Globus pallidus (tissue), 1 donor: ENCODE measurements around the gene BCKDHA.
"Not testable (repeated sequence)": the region's sequence is repeated elsewhere in the genome, so short reads cannot be mapped to it uniquely, and the experiment has no call there.

Experiments used
- DNase-seq: peaks from one replicate; pipeline ENCODE4 v3.0.0-alpha.2; 2015; ENCODE audit warnings: low spot score

The BCKDHA gene

DNA sequence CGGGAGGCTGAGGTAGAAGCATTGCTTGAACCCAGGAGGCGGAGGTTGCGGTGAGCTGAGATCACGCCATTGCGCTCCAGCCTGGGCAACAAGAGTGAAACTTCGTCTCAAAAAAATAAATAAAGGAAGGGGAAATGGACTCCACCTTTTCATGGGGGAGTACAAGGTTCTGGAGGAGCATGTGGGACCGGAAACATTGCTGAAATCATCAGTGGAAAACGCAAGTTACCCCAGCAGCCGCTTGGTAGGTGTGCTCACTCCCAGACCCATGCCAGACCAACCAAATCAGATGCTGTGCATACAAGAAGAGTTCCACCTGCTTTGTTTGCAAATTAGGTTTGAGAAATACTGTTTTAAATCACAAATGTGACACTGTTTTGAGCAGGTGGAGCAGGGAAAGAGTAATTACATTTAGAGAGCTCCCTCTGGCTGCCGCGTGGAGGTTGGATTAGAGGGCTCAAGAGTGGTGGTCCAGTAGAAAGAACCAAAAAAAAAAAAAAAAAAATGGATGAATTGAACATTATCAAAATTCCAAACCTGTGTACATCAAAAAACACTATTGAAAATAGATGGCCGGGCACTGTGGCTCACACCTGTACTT lies 50.2 kb downstream of the BCKDHA start:
- DNase-seq = no peak

- DNase-seq = peak; percentile 59
Observed at GRCh38 chr19:41449079-41449864, 51.7 kb downstream of the BCKDHA start.

GRCh38 chr19:41449865-41450178 lies 52.2 kb downstream of the BCKDHA start:
- no peak for DNase-seq

DNA sequence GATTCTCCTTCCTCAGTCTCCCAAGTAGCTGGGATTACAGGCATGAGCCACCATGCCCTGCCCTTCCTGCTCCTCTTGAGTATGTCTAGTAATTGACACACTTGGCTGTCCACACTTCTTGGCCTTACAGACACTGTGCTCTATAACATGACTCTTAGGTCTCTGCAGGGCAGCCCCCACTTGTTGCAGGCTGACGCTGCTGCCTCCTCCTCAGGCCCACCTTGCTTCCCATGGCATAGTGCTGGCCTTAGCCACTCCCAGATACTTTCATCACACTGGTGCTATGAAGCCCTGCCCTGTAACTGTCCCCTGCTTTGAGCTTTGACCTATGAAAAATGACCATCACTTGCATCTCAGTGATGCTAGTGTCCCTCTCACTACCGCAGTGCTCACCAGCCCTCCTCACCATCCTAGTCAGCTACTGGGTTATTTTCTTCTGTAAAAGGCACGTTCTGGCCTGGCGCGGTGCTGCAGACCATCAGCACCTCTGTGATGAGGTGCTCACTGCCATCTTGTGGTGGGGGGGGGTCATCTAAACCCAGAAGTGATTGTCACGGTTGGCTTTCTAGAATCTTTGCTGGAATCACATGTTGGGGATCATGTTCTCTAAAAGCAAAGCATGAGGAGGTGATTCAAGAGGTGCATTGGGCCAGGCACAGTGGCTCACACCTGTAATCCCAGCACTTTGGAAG lies 55.1 kb downstream of the BCKDHA start:
- no peak for DNase-seq

DNA sequence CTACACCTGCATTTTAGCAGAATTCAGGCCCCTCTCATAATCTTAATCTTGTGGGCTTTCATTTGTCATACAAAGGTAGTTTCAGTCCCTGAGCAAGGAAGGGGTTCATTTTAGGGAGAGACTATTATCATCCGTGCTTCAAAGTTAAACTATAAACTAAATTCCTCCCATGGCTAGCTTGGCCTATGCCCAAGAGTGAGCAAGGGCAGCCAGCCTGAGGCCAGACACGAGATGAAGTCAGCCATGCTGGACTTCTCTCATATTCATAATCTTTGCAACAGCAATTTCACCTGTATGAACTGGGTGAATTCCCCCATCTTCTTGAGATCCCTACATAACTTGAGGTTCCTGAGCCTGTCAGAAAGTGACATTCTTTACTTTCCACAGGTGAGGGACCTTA lies 58.3 kb downstream of the BCKDHA start:
- no peak for DNase-seq

DNA sequence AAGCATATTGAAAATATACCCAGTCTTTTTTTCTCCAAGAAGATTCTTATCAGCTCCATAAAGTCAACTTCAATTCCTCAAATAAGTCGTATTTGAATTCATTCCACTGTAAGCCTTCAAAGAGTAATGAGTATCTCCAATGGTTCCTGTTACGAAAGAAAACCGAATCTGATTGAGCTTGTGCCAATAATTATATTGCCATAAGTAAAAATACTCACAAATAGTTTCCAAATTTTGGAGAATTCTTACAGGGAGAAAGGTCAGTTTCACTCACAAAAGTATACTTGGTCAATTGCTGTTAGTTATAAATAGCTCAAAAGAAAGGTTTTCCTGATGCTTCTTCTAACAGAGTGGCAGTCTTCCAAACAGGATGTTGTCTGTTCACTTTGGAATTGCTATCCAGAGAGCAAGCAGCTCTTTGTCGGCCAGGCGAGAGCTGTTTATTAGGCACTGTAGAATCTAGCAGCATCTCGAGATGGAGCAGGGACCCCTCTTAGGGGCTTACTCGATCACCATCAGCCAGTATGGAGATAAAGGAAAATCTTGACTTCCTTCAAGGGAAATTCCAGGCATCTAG lies 58.8 kb downstream of the BCKDHA start:
- DNase-seq = no peak

- no peak for DNase-seq
Observed at GRCh38 chr19:41457241-41457640, 59.6 kb downstream of the BCKDHA start.

DNA sequence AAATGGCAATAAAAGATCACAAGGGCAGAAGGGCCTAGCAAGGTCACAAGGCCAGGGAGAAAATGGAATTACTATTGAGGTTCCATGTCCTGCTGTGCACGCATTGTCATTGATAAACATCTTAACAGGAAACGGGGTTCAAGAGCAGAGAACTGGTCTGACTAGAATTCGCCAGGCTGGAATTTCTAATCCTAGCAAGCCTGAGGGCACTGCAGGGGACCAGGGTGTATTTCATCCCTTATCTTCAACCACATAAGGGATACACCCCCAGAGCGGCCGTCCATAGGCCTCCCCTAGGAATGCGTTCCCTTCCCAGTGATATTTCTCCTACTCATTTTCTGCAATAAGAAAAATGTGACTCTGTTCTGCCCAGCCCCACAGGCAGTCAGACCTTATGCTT lies 64.9 kb downstream of the BCKDHA start:
- no peak for DNase-seq

DNA sequence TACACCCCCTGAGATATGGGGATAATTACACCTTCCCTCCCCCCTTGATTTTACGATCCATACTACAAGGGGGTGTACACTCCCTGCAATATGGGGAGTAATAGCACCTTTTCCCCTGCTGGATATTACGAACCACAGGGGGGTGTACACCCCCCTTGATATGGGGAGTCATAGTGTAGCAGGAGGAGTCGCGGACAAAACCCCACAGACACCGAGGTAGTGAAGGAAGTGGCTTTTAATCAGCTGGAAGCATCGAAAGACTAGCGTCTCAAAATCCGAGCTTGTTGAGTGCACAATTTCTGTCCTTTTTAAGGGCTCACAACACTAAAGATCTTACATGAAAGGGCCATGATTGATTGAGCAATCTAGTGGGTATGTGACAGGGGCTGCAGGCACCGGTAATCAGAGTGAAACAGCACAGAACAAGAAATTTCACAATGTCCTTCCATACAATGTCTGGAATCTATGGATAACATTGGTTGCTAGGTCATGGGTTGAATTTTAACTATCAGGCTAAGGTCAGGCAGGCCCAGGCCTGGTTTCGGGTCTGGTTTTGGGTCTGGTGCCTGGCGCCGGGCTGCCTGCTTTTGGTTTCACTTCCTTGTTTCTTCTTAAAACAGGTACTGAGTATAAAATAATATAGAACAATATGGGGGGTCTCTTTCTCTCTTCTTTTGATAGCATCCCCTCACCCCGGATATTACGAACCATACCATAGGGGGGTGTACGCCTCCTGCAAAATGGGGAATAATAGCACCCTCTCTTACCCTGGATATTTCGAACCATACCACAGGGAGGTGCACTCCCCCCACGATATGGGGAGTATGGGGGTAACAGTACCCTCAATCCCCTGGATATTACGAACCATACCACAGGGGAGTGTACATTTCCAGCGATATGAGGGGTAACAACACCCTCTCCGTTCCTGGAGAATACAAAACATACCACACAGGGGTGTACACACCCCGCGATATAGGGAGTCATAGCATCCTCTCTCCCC lies 65.9 kb downstream of the BCKDHA start:
- not testable (repeated sequence) for DNase-seq
